Activated naive CD8-positive, alpha-beta T cell treated with anti-CD3 and anti-CD28 coated beads, Interleukin-2, amount 50 U/mL, for 24 hours (primary cell): Measurements from ENCODE around the gene STIM2.
A peak's percentile ranks its signal among the peaks of the same experiment; 100 is the strongest.

Experiments
- ATAC-seq: fragments of 150-1000 bp; cut with Tn5 transposase; one replicate; pipeline ENCODE4 v1.10.0; 2021
- DNase-seq: peaks from one replicate; pipeline ENCODE4 v3.0.0; 2021
- H3K27ac Mint-ChIP-seq: one replicate; pipeline ENCODE4 v1.8.0; 2021; ENCODE audit warnings: mild to moderate bottlenecking, mixed read lengths
- H3K27me3 Mint-ChIP-seq: one replicate; pipeline ENCODE4 v1.8.0; 2021; ENCODE audit warnings: mixed read lengths
- H3K36me3 Mint-ChIP-seq: one replicate; pipeline ENCODE4 v1.8.0; 2021; ENCODE audit warnings: low read depth, mixed read lengths
- H3K4me1 Mint-ChIP-seq: one replicate; pipeline ENCODE4 v1.8.0; 2021; ENCODE audit warnings: mixed read lengths
- H3K4me3 Mint-ChIP-seq: one replicate; pipeline ENCODE4 v1.8.0; 2021; ENCODE audit warnings: mild to moderate bottlenecking, moderate library complexity, mixed read lengths
- H3K9me3 Mint-ChIP-seq: one replicate; pipeline ENCODE4 v1.8.0; 2021; ENCODE audit warnings: mixed read lengths

The STIM2 gene

GRCh38 chr4:26992657-26993361, 132.2 kb downstream of the STIM2 start:
- DNase-seq (peak; percentile 42), ATAC-seq (peak; percentile 56)
- H3K27ac Mint-ChIP-seq, result no peak overlapping the region
- H3K27me3 Mint-ChIP-seq, result no peaks in the 10 kb centered on the region
- H3K4me3 Mint-ChIP-seq, result no peak overlapping the region
- H3K36me3 Mint-ChIP-seq, result peaks cover 36% of the 10 kb centered on the region
- peaks cover 28% of the 10 kb centered on the region for H3K4me1 Mint-ChIP-seq
- H3K9me3 Mint-ChIP-seq, result peaks cover 4% of the 10 kb centered on the region

GRCh38 chr4:26993539-26993938, 132.9 kb downstream of the STIM2 start:
- Mint-ChIP-seq H3K4me1 (peaks cover 22% of the 10 kb centered on the region), H3K4me3 (no peak overlapping the region), H3K9me3 (peaks cover 4% of the 10 kb centered on the region), H3K36me3 (peaks cover 31% of the 10 kb centered on the region), H3K27me3 (no peaks in the 10 kb centered on the region), H3K27ac (no peak overlapping the region)
- DNase-seq (no peak), ATAC-seq (no peak)

- Mint-ChIP-seq H3K36me3 (peaks cover 31% of the 10 kb centered on the region), H3K27ac (no peak overlapping the region), H3K4me3 (no peak overlapping the region), H3K4me1 (peaks cover 21% of the 10 kb centered on the region), H3K27me3 (no peaks in the 10 kb centered on the region), H3K9me3 (peaks cover 4% of the 10 kb centered on the region)
- ATAC-seq (peak; percentile 92), DNase-seq (no peak)
Measured at GRCh38 chr4:26993967-26994366, 133.3 kb downstream of the STIM2 start.

- Mint-ChIP-seq H3K27me3 (no peaks in the 10 kb centered on the region), H3K4me3 (no peak overlapping the region), H3K27ac (peak overlapping the region; percentile 83), H3K4me1 (peaks cover 22% of the 10 kb centered on the region), H3K36me3 (peaks cover 26% of the 10 kb centered on the region), H3K9me3 (peaks cover 3% of the 10 kb centered on the region)
- DNase-seq (no peak), ATAC-seq (no peak)
Measured at GRCh38 chr4:26995316-26995715, 134.7 kb downstream of the STIM2 start.

GRCh38 chr4:26996745-26997144, 136.1 kb downstream of the STIM2 start:
- Mint-ChIP-seq H3K9me3 (no peaks in the 10 kb centered on the region), H3K27ac (peak overlapping the region; percentile 37), H3K4me3 (no peak overlapping the region), H3K27me3 (no peaks in the 10 kb centered on the region), H3K36me3 (peaks cover 18% of the 10 kb centered on the region), H3K4me1 (peaks cover 28% of the 10 kb centered on the region)
- no peak for ATAC-seq
- no peak for DNase-seq

GRCh38 chr4:26999689-27000088, 139.0 kb downstream of the STIM2 start:
- Mint-ChIP-seq H3K4me3 (no peak overlapping the region), H3K36me3 (peaks cover 31% of the 10 kb centered on the region), H3K4me1 (peaks cover 55% of the 10 kb centered on the region), H3K9me3 (no peaks in the 10 kb centered on the region), H3K27ac (no peak overlapping the region), H3K27me3 (no peaks in the 10 kb centered on the region)
- ATAC-seq, result no peak
- DNase-seq, result no peak

- Mint-ChIP-seq H3K36me3 (peaks cover 31% of the 10 kb centered on the region), H3K27me3 (no peaks in the 10 kb centered on the region), H3K9me3 (no peaks in the 10 kb centered on the region), H3K27ac (no peak overlapping the region), H3K4me3 (no peak overlapping the region), H3K4me1 (peaks cover 60% of the 10 kb centered on the region)
- ATAC-seq, result no peak
- no peak for DNase-seq
Measured at GRCh38 chr4:27000122-27000521, 139.5 kb downstream of the STIM2 start.

- DNase-seq (no peak), ATAC-seq (no peak)
- Mint-ChIP-seq H3K4me3 (no peak overlapping the region), H3K4me1 (peaks cover 67% of the 10 kb centered on the region), H3K27me3 (no peaks in the 10 kb centered on the region), H3K27ac (no peak overlapping the region), H3K36me3 (peaks cover 26% of the 10 kb centered on the region), H3K9me3 (no peaks in the 10 kb centered on the region)
Measured at GRCh38 chr4:27000820-27001219, 140.2 kb downstream of the STIM2 start.

GRCh38 chr4:27001398-27002164, 140.9 kb downstream of the STIM2 start:
- H3K4me1 Mint-ChIP-seq, result peaks cover 72% of the 10 kb centered on the region

GRCh38 chr4:27003642-27004113, 143.0 kb downstream of the STIM2 start:
- peak overlapping the region; percentile 51 for H3K4me3 Mint-ChIP-seq
- ATAC-seq (peak; percentile 96), DNase-seq (peak; percentile 39)
- no peaks in the 10 kb centered on the region for H3K27me3 Mint-ChIP-seq
- H3K36me3 Mint-ChIP-seq, result peaks cover 19% of the 10 kb centered on the region
- H3K27ac Mint-ChIP-seq, result peak overlapping the region; percentile 88
- peaks cover 67% of the 10 kb centered on the region for H3K4me1 Mint-ChIP-seq
- H3K9me3 Mint-ChIP-seq, result no peaks in the 10 kb centered on the region

More at GRCh38 chr4:27001398-27002164, 140.9 kb downstream of the STIM2 start:
- Mint-ChIP-seq H3K9me3 (no peaks in the 10 kb centered on the region), H3K27me3 (no peaks in the 10 kb centered on the region), H3K36me3 (peaks cover 24% of the 10 kb centered on the region), H3K27ac (no peak overlapping the region), H3K4me3 (no peak overlapping the region)
- no peak for ATAC-seq
- no peak for DNase-seq

GRCh38 chr4:27005501-27005900, 144.9 kb downstream of the STIM2 start:
- H3K9me3 Mint-ChIP-seq, result no peaks in the 10 kb centered on the region
- no peak for DNase-seq
- peaks cover 65% of the 10 kb centered on the region for H3K4me1 Mint-ChIP-seq

GRCh38 chr4:27005905-27006590, 145.4 kb downstream of the STIM2 start:
- Mint-ChIP-seq H3K27ac (no peak overlapping the region), H3K27me3 (no peaks in the 10 kb centered on the region), H3K4me3 (no peak overlapping the region), H3K4me1 (peaks cover 61% of the 10 kb centered on the region), H3K36me3 (peaks cover 17% of the 10 kb centered on the region), H3K9me3 (no peaks in the 10 kb centered on the region)
- no peak for DNase-seq
- ATAC-seq, result no peak

More at GRCh38 chr4:27005501-27005900, 144.9 kb downstream of the STIM2 start:
- ATAC-seq, result no peak
- H3K27ac Mint-ChIP-seq, result no peak overlapping the region
- no peak overlapping the region for H3K4me3 Mint-ChIP-seq
- peaks cover 17% of the 10 kb centered on the region for H3K36me3 Mint-ChIP-seq
- H3K27me3 Mint-ChIP-seq, result no peaks in the 10 kb centered on the region

- DNase-seq (no peak), ATAC-seq (no peak)
- H3K36me3 Mint-ChIP-seq, result peaks cover 19% of the 10 kb centered on the region
- H3K9me3 Mint-ChIP-seq, result no peaks in the 10 kb centered on the region
- peaks cover 56% of the 10 kb centered on the region for H3K4me1 Mint-ChIP-seq
- no peak overlapping the region for H3K4me3 Mint-ChIP-seq
- H3K27ac Mint-ChIP-seq, result no peak overlapping the region
- H3K27me3 Mint-ChIP-seq, result no peaks in the 10 kb centered on the region
Measured at GRCh38 chr4:27006646-27007045, 146.0 kb downstream of the STIM2 start.

- no peak overlapping the region for H3K4me3 Mint-ChIP-seq
- H3K27me3 Mint-ChIP-seq, result no peaks in the 10 kb centered on the region
- H3K9me3 Mint-ChIP-seq, result no peaks in the 10 kb centered on the region
- peaks cover 48% of the 10 kb centered on the region for H3K4me1 Mint-ChIP-seq
- ATAC-seq (no peak), DNase-seq (no peak)
- no peak overlapping the region for H3K27ac Mint-ChIP-seq
- H3K36me3 Mint-ChIP-seq, result peaks cover 19% of the 10 kb centered on the region
Measured at GRCh38 chr4:27007507-27007906, 146.9 kb downstream of the STIM2 start.
